Measurements from ENCODE around the gene NFKBIB.
"Not testable (repeated sequence)": the region's sequence is repeated elsewhere in the genome, so short reads cannot be mapped to it uniquely, and the experiment has no call there.

The NFKBIB gene

DNA sequence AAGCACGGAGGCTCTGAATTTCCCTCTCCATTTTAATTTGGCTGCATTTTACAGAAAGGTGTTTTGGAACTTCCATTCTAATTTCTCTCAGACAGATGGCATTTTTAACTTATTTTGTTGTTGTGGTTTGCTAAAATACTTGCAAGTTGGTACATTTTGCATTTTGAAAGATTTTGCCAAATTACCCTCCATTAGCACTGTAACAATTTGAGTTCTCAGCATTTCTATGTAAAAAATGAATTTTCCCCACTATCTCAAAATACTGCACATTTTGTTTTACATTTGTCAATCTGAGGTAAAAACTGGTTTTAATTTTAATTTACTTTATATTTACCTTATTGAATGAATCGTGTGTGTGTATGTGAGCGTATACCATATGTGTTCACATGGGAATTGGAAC is 43.0 kb upstream of the NFKBIB start:
- peaks cover 0 to 10% (median 8%) of the 10 kb centered on the region in 11 experiments; a peak in 13 of 22 replicates for H3K9me3 ChIP-seq (replicated peaks in 1 of 11)
- peak overlapping the region in 1 of 10 experiments; percentile 13; a peak in 1 of 20 replicates for H3K4me3 ChIP-seq
- peak overlapping the region; percentile 24 to 62 (median 57); a peak in 17 of 22 replicates for H3K9ac ChIP-seq

DNA sequence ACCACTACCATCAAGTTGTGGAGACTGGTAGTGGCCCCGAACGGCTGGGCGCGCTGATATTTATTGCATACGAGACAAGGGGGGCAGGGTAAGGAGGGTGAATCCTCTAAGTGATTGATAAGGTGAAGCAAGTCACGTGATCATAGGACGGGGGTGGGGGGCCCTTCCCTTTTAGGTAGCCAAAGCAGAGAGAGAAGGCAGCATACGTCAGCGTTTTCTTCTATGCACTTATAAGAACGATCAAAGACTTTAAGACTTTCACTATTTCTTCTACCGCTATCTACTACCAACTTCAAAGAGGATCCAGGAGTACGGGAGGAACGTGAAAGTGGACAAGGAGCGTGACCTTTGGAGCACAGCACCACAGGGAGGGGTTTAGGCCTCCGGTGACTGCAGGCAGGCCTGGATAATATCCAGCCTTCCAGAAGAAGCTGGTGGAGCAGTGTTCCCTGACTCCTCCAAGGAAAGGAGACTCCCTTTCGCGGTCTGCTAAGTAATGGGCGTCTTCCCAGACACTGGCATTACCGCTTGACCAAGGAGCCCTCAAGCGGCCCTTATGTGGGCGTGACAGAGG is 40.1 kb upstream of the NFKBIB start:
- H3K36me3 ChIP-seq, H3K4me3 ChIP-seq, H3K27me3 ChIP-seq, H4K20me1 ChIP-seq: not testable (repeated sequence)
- Histone ChIP-seq H3K4me2 (peak overlapping the region; percentile 32 to 94 (median 86); a peak in 21 of 22 replicates), H3K9ac (0 out of 22 replicates have a peak overlapping the region, but pooled peaks of 1 of the 11 experiments have one; percentile 33), H3K9me3 (replicated peaks in 1 of 11) (peaks cover 0 to 10% (median 8%) of the 10 kb centered on the region in 11 experiments; a peak in 13 of 22 replicates), H3K4me1 (peaks cover 76 to 83% (median 82%) of the 10 kb centered on the region in 10 experiments), H3K27ac (peak overlapping the region in 3 of 11 experiments; percentile 12 to 54 (median 50); a peak in 3 of 22 replicates)

More for the DNA sequence above, 43.0 kb upstream of the NFKBIB start:
- Histone ChIP-seq H3K4me2 (peak overlapping the region; percentile 63 to 94 (median 86)), H3K4me1 (peaks cover 61 to 72% (median 66%) of the 10 kb centered on the region in 10 experiments), H4K20me1 (no peaks in the 10 kb centered on the region), H3K27ac (peak overlapping the region; percentile 49 to 72 (median 68); a peak in 21 of 22 replicates), H3K27me3 (no peaks in the 10 kb centered on the region), H3K36me3 (no peaks in the 10 kb centered on the region)
- TF ChIP-seq Cebpa-rat (IDR thresholded peaks at IDR 0.05), result no peak

DNA sequence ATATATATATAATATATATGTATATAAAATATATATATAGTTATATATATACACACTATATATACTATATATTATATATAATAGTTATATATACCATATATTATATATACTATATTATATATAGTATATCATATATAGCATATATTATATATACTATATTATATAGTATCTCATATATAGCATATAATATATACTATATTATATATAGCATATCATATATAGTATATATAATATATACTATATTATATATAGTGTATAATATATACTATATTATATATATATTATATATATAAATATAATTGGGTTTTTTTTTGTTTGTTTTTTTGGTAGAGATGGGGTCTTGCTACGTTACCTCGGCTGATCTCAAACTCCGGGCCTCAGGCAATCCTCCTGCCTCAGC is 38.4 kb upstream of the NFKBIB start:
- no peaks in the 10 kb centered on the region; a peak in 1 of 22 replicates for H4K20me1 ChIP-seq
- H3K9me3 ChIP-seq (replicated peaks in 1 of 11), result peaks cover 0 to 4% (median 1%) of the 10 kb centered on the region in 11 experiments; a peak in 11 of 22 replicates
- no peaks in the 10 kb centered on the region for H3K27me3 ChIP-seq
- no peaks in the 10 kb centered on the region for H3K36me3 ChIP-seq
- H3K4me3 ChIP-seq, result no peak overlapping the region
- H3K27ac ChIP-seq, result peak overlapping the region in 1 of 11 experiments; percentile 83; a peak in 1 of 22 replicates
- peaks cover 89 to 97% (median 95%) of the 10 kb centered on the region in 10 experiments for H3K4me1 ChIP-seq
- H3K9ac ChIP-seq, result no peak overlapping the region
- peak overlapping the region in 1 of 11 experiments; percentile 84; a peak in 1 of 22 replicates for H3K4me2 ChIP-seq
- no peak for TF ChIP-seq Cebpa-rat (IDR thresholded peaks at IDR 0.05)

DNA sequence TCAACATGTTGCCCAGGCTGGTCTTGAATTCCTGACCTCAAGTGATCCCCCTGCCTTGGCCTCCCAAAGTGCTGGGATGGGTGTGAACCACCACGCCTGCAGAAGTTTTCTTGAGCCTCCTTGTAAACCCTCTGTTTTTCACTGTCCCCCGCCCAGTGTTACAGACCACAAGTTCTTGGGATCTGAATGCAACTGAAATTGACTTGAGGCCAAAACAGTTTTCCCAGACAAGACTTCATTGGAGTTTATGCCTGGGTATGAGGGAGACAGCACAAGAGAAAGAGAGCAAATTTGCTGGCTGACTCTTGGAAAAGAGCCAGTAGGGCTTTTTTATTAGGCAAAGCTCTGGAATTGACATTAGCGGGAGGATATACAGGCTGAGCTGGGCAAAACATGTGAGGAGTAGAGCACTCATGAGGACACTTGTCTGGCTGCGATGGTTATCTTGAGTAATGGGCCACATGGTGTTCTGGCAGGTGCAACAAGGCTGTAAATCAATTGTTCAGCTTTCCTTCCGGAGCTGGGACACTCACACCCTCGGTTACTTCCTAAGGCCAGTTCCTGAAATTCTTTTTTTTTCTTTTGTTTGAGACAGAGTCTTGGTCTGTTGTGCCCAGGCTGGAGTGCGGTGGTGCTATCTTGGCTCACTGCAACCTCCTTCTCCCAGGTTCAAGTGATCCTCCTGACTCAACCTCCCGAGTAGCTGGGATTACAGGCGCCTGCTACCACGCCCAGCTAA is 37.3 kb upstream of the NFKBIB start:
- peak overlapping the region; percentile 36 to 87 (median 61) for H3K4me2 ChIP-seq
- no peaks in the 10 kb centered on the region for H3K27me3 ChIP-seq
- peaks cover 87 to 95% (median 93%) of the 10 kb centered on the region in 10 experiments for H3K4me1 ChIP-seq
- TF ChIP-seq Cebpa-rat (IDR thresholded peaks at IDR 0.05), result no peak
- H3K27ac ChIP-seq, result peak overlapping the region in 5 of 11 experiments; percentile 7 to 42 (median 31); a peak in 8 of 22 replicates
- no peak overlapping the region for H3K4me3 ChIP-seq
- peak overlapping the region in 1 of 11 experiments; percentile 7; a peak in 1 of 22 replicates for H3K9ac ChIP-seq
- no peaks in the 10 kb centered on the region for H3K36me3 ChIP-seq
- H3K9me3 ChIP-seq (replicated peaks in 1 of 11), result no peaks in the 10 kb centered on the region
- no peaks in the 10 kb centered on the region; a peak in 1 of 22 replicates for H4K20me1 ChIP-seq

DNA sequence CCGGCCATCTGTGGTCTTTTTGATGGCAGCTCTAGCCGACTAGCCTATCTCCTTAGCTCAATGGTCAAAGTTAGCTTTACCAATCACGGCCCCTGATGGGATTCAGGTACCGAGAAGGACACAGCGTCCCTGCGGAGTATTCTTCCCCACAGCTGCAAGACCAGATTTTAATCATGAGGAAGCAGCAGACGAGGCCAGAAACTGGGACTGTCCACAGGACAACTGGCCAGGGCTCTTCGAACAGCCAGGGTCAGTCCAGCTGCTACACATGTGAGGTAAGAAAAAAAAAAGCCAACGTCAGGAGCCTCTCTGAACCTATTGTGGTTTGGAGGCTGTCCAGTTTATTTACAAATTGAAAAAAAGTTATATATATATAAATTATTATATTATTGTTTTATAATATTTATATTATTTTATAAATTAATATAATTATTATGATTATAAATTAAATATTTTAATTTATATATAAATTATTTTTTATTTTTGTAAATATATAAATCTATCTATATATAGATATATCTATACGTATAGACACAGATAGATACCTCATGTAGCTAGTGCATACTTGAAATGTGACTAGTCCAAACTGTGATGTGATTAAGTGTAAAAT is 32.5 kb upstream of the NFKBIB start:
- H3K36me3 ChIP-seq, result no peaks in the 10 kb centered on the region
- no peaks in the 10 kb centered on the region; a peak in 1 of 22 replicates for H4K20me1 ChIP-seq
- H3K27me3 ChIP-seq, result no peaks in the 10 kb centered on the region
- no peaks in the 10 kb centered on the region for H3K9me3 ChIP-seq (replicated peaks in 1 of 11)
- peak overlapping the region; percentile 52 to 87 (median 74) for H3K4me2 ChIP-seq
- H3K9ac ChIP-seq, result peak overlapping the region in 4 of 11 experiments; percentile 2 to 60 (median 32); a peak in 2 of 22 replicates
- no peak for TF ChIP-seq Cebpa-rat (IDR thresholded peaks at IDR 0.05)
- H3K4me1 ChIP-seq, result peaks cover 84 to 97% (median 92%) of the 10 kb centered on the region in 10 experiments
- no peak overlapping the region for H3K4me3 ChIP-seq
- peak overlapping the region in 8 of 11 experiments; percentile 7 to 76 (median 72); a peak in 13 of 22 replicates for H3K27ac ChIP-seq

DNA sequence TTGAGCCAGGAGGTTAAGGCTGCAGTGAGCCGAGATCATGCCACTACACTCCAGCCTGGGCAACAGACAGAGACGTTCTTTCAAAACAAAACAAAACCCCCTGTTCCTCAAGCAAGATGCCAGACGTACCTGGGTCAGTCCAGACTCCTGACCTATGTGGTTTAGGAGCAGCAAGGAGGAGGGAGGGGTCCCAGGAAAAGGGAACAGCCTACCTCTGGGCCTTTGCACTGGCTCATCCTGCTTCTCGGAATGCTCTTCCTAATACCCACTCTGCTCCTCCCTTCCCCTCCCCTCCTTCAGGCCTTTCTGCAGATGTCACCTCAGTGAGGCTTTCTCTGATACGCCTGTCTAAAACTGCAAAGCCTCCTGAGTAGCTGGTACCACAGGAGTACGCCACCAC is 31.2 kb upstream of the NFKBIB start:
- Histone ChIP-seq H3K4me1 (peaks cover 71 to 96% (median 88%) of the 10 kb centered on the region in 10 experiments), H3K36me3 (no peaks in the 10 kb centered on the region), H3K9me3 (replicated peaks in 1 of 11) (no peaks in the 10 kb centered on the region), H3K4me2 (peak overlapping the region; percentile 85 to 99 (median 95)), H4K20me1 (no peaks in the 10 kb centered on the region; a peak in 1 of 22 replicates), H3K4me3 (peak overlapping the region in 5 of 10 experiments; percentile 54 to 69 (median 63); a peak in 8 of 20 replicates), H3K27ac (peak overlapping the region in 3 of 11 experiments; percentile 55 to 65 (median 61); a peak in 5 of 22 replicates), H3K9ac (peak overlapping the region in 5 of 11 experiments; percentile 12 to 66 (median 46); a peak in 4 of 22 replicates), H3K27me3 (no peaks in the 10 kb centered on the region)
- TF ChIP-seq Cebpa-rat (IDR thresholded peaks at IDR 0.05), result no peak

DNA sequence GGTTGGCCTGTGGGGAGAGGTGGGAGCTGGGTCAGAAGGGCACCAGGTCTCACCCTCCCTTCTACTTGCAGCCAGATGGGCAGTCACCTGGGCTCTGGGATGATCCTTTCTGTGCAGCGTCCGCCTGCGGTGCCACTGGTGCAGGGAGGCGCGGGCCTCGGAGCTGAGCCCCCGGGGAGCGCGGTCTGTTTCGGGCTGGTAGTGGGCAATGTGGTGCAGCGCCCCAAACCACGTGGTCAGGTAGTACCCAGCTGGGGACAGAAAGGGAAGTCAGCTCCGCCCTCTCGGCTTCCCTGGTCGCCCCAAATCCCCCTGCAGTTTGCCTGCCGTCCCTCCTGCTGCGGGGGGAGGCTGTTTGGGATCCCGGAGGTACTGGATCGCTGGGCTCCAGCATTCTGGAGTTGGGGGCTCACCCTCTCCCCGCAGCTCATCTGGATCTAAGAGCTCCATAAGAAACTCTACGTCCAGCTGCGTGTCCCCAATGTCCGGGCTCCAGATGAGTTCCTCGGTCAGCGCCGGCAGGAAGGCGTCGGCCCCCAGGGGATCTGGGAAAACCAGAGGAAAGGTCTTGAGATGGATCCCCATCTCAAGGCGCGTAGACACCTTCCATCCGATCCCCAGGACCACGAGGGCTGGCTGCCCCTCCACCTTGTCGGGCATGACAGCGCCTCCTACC is 30.5 kb upstream of the NFKBIB start:
- Histone ChIP-seq H3K4me1 (peaks cover 64 to 95% (median 86%) of the 10 kb centered on the region in 10 experiments), H4K20me1 (no peaks in the 10 kb centered on the region; a peak in 1 of 22 replicates), H3K4me2 (peak overlapping the region; percentile 85 to 99 (median 95)), H3K36me3 (no peaks in the 10 kb centered on the region), H3K27ac (peak overlapping the region in 10 of 11 experiments; percentile 5 to 65 (median 52); a peak in 15 of 22 replicates), H3K9me3 (replicated peaks in 1 of 11) (no peaks in the 10 kb centered on the region), H3K9ac (peak overlapping the region; percentile 25 to 72 (median 62); a peak in 20 of 22 replicates), H3K4me3 (peak overlapping the region; percentile 50 to 69 (median 57)), H3K27me3 (no peaks in the 10 kb centered on the region)
- no peak for TF ChIP-seq Cebpa-rat (IDR thresholded peaks at IDR 0.05)
